ENCODE measurements around the gene IKZF3. TPM values are rescaled to one million over a fixed set of nuclear protein-coding genes. Genes with fewer than 3 reads are reported as not detected.

Gene IKZF3
- total RNA-seq, 1 donor from 2014 or later = 0.67 TPM

DNA sequence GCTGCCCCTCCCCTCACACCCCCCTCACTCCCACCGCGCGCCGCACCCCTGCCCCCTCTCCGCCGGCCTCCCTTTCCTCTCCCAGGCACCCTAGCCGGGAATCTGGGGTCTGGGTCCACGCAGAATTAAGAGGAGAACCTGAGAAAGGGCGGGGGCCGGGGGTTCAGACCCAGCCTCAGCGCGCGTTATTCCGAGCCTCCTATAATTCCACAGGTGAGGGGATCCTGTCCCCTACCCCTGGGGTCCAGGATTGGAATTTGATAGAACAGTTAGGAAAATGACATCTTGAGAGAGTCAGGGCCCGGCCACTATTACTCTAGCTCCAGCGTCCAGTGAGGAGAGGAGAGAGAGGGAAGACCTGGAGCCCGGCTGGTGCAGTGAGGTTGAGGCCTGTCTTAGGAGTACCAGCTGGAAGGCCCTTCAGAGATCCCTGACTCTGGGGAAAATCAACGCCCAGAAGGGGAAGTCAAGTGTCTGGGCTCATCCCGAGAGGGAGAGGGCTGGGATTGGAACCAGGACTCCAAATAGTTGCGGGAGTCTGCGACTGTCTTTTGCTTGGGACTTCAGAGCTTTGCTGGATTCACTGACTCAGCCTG, 109.1 kb downstream of the IKZF3 start:
- DNase-seq (ENCODE audit: low spot score in 2 of 2, unreplicated experiment in 2 of 2) = no peak
- TF ChIP-seq, protein P1, sequence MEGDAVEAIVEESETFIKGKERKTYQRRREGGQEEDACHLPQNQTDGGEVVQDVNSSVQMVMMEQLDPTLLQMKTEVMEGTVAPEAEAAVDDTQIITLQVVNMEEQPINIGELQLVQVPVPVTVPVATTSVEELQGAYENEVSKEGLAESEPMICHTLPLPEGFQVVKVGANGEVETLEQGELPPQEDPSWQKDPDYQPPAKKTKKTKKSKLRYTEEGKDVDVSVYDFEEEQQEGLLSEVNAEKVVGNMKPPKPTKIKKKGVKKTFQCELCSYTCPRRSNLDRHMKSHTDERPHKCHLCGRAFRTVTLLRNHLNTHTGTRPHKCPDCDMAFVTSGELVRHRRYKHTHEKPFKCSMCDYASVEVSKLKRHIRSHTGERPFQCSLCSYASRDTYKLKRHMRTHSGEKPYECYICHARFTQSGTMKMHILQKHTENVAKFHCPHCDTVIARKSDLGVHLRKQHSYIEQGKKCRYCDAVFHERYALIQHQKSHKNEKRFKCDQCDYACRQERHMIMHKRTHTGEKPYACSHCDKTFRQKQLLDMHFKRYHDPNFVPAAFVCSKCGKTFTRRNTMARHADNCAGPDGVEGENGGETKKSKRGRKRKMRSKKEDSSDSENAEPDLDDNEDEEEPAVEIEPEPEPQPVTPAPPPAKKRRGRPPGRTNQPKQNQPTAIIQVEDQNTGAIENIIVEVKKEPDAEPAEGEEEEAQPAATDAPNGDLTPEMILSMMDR (IDR thresholded peaks at IDR 0.05; ENCODE audit: unreplicated experiment) = no peak
- H3K27ac Mint-ChIP-seq = peak overlapping the region; percentile 51
- peak overlapping the region; percentile 55 for H3K4me3 Mint-ChIP-seq
- no peaks in the 10 kb centered on the region for H3K36me3 Mint-ChIP-seq
- peaks cover 42% of the 10 kb centered on the region for H3K4me1 Mint-ChIP-seq
- H3K27me3 Mint-ChIP-seq (ENCODE audit: low read depth) = peaks cover 9% of the 10 kb centered on the region
- no peaks in the 10 kb centered on the region for H3K9me3 Mint-ChIP-seq

DNA sequence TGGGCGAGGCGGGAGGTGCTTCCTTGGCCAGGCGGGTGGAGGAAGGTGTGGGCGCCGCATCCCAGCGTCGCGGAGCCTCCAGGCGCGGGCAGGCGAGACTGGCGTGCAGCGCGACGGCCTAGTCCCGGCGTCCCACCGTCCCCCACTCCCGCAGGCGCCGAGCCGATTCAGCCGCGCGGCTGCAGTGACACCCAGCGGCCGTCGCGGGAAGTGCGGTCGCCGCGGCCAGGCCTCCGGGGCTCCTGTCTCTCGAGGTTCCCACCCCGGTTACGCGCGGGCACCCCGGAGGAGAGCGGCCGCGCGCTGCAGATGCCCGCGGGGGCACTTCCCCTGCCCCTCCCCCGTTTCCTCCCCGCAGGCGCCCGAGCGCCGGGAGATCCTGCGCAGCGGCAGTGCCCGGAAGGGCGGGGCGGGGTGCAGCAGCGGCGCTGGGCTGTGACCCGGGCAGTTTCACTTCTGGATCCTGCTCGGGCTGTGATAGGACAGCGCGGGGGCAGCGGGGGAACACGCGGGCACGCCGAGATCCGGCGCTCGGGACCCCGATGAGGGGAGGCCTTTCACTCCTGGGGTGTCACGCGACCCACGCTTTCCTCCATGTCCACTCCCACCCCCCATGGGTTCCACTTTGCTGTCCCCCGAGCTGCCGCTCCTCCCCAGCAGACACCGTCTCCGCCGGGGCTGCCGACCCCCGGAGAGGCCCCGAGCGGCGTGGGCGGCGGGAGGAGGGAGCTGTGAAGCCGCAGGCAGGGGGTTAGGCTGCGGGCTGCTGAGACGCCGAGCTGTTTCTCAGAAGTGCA, 109.8 kb downstream of the IKZF3 start:
- Mint-ChIP-seq H3K4me1 (peaks cover 44% of the 10 kb centered on the region), H3K9me3 (no peaks in the 10 kb centered on the region), H3K4me3 (peak overlapping the region; percentile 54), H3K36me3 (no peaks in the 10 kb centered on the region), H3K27me3 (ENCODE audit: low read depth) (peaks cover 9% of the 10 kb centered on the region), H3K27ac (peak overlapping the region; percentile 34)
- TF ChIP-seq, protein P1 (IDR thresholded peaks at IDR 0.05; ENCODE audit: unreplicated experiment) = peak; percentile 99
- peak; percentile 77 to 95 for DNase-seq (ENCODE audit: low spot score in 2 of 2, unreplicated experiment in 2 of 2)

DNA sequence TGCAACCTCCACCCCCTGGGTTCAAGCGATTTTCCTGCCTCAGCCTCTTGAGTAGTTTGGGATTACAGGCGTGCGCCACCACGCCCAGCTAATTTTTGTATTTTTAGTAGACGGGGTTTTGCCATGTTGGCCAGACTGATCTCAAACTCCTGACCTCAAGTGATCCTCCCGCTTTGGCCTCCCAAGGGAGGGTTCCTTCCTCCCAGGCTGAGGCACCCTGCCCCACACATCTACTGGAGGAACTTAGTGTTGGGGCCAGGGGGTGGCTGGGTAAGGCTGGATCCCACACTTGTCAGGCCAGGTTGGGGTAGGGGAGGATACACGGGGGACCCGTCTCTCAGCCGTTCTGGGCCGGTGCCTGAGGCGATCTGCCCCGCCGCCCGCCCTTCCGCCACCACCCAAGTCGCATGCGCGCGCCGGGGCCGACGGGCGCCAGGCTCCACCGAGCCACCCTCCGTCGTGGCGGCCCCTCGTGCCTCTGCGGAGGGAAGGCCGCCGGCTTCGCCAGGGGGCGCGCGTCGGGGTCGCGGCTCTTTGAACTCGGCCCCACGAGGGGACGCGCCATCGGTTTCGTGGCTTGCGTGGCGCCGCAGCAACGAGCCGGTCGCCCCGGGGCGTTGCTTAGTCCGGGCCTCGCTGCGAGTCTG, 110.5 kb downstream of the IKZF3 start:
- H3K27me3 Mint-ChIP-seq (ENCODE audit: low read depth) = peaks cover 5% of the 10 kb centered on the region
- peak overlapping the region; percentile 84 for H3K27ac Mint-ChIP-seq
- peak overlapping the region; percentile 58 for H3K4me3 Mint-ChIP-seq
- no peaks in the 10 kb centered on the region for H3K36me3 Mint-ChIP-seq
- DNase-seq (ENCODE audit: low spot score in 2 of 2, unreplicated experiment in 2 of 2) = peak in 1 of 2 experiments; percentile 65
- H3K4me1 Mint-ChIP-seq = peaks cover 47% of the 10 kb centered on the region
- TF ChIP-seq, protein P1 (IDR thresholded peaks at IDR 0.05; ENCODE audit: unreplicated experiment) = no peak
- no peaks in the 10 kb centered on the region for H3K9me3 Mint-ChIP-seq

DNA sequence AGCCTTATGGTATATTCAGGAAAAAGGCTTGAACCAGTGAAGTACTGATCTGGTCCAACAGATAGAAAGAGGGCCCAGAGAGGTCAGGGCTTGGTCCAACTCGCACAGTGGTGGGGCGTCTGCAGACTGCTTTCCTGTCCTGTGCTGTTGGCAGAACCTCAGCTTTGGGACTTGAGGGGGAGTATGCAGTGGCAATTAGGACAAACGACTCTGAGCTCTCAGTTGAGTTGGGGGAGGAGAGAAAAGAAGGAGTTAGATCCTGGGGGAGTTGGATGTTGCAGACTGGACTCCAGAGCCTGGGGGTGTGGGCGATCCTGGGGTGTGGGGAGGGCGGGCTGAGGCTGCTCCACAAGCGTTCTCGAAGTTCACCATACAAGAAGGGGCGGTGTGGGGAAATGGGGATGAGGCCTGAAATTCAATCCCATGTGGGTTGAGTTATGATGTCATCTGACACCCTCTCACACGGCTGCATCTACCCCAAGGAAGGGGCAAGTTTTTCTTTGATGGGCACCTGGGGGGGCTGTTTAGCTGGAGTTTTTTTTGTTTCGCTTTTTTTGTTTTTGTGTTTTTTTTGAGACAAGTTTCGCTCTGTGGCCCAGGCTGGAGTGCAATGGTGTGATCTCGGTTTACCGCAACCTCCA, 111.8 kb downstream of the IKZF3 start:
- DNase-seq (ENCODE audit: low spot score in 2 of 2, unreplicated experiment in 2 of 2) = no peak
- no peaks in the 10 kb centered on the region for H3K9me3 Mint-ChIP-seq
- TF ChIP-seq, protein P1 (IDR thresholded peaks at IDR 0.05; ENCODE audit: unreplicated experiment) = no peak
- H3K27ac Mint-ChIP-seq = peak overlapping the region; percentile 91
- H3K4me3 Mint-ChIP-seq = peak overlapping the region; percentile 58
- H3K27me3 Mint-ChIP-seq (ENCODE audit: low read depth) = no peaks in the 10 kb centered on the region
- H3K4me1 Mint-ChIP-seq = peaks cover 47% of the 10 kb centered on the region
- H3K36me3 Mint-ChIP-seq = peaks cover 3% of the 10 kb centered on the region

DNA sequence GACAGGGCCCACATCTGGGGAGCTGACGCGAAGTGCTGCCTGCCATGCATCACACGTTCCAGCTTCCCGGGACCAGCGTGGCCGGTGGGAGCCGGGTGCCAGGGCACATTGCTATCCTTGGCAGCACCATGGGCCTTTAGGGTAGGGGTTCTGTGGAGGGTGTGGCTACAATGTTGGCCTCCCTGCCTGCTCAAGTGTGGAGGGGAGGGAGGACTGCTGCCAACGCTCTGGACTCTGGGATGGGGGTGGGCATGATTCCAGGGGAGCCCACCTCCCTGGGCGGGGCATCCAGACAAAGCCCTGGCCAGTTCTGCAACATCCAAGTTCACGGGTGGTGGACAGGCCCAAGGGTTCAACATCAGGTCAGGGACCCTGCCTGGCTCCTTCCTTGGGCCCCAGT, 112.5 kb downstream of the IKZF3 start:
- Mint-ChIP-seq H3K4me3 (peak overlapping the region; percentile 58), H3K4me1 (peaks cover 47% of the 10 kb centered on the region), H3K27me3 (ENCODE audit: low read depth) (no peaks in the 10 kb centered on the region), H3K9me3 (no peaks in the 10 kb centered on the region), H3K36me3 (peaks cover 3% of the 10 kb centered on the region), H3K27ac (peak overlapping the region; percentile 91)
- no peak for DNase-seq (ENCODE audit: low spot score in 2 of 2, unreplicated experiment in 2 of 2)
- TF ChIP-seq, protein P1 (IDR thresholded peaks at IDR 0.05; ENCODE audit: unreplicated experiment) = no peak

Measured in mesothelial cell of epicardium (in vitro differentiated cells).